ENCODE results near the gene CDKN2A. TPM values are rescaled to one million over a fixed set of nuclear protein-coding genes. Genes with fewer than 3 reads are reported as not detected.

The CDKN2A gene
- total RNA-seq: 10 to 100 TPM; 32.9 to 39.7 TPM

- Mint-ChIP-seq H3K27ac (peak within 1 kb of the TSS; percentile 97), H3K4me1 (ENCODE audit: low read depth) (peaks cover 42% of the 10 kb centered on the region), H3K4me3 (peak within 1 kb of the TSS; percentile 94), H3K27me3 (ENCODE audit: low read depth) (peaks cover 26% of the 10 kb centered on the region), H3K9me3 (ENCODE audit: insufficient read depth) (peaks cover 3% of the 10 kb centered on the region), H3K36me3 (ENCODE audit: low read depth) (peaks cover 53% of the 10 kb centered on the region)
- peak; percentile 67 for ATAC-seq
- DNase-seq: peak; percentile 77
- ChIA-PET POLR2A (interaction anchor here (0.6 to 2.2 kb wide), 4 partner anchors 9 to 86 kb away, joined by 3 to 9 read pairs (median 4); no protein-coding TSS in a partner anchor), CTCF (interaction anchor here (0.6 to 5.4 kb wide), 10 partner anchors 14 to 250 kb away, joined by 3 to 40 read pairs (median 4); partner anchors contain the start of gene CDKN2B)
These were observed at the start of gene CDKN2A for GRCh38 chr9:21993893-21994555. CDKN2A (minus strand) TSS chr9:21994392.

- no peak for ATAC-seq
- no peak for DNase-seq
- H3K36me3 Mint-ChIP-seq (ENCODE audit: low read depth): peaks cover 24% of the 10 kb centered on the region
- peaks cover 21% of the 10 kb centered on the region for H3K27me3 Mint-ChIP-seq (ENCODE audit: low read depth)
- no peaks in the 10 kb centered on the region for H3K9me3 Mint-ChIP-seq (ENCODE audit: insufficient read depth)
- no peak overlapping the region for H3K27ac Mint-ChIP-seq
- CTCF ChIA-PET: interaction anchor here (1.7 to 10.8 kb wide), 4 partner anchors 35 to 233 kb away, joined by 11 to 152 read pairs (median 20); partner anchors contain the start of gene CDKN2B
- H3K4me1 Mint-ChIP-seq (ENCODE audit: low read depth): peaks cover 68% of the 10 kb centered on the region
- POLR2A ChIA-PET: no interaction called here
- H3K4me3 Mint-ChIP-seq: no peak overlapping the region
These were observed 49.7 kb upstream of the CDKN2A start for GRCh38 chr9:22043928-22044327.

- Mint-ChIP-seq H3K4me3 (no peak overlapping the region), H3K9me3 (ENCODE audit: insufficient read depth) (no peaks in the 10 kb centered on the region), H3K36me3 (ENCODE audit: low read depth) (peaks cover 18% of the 10 kb centered on the region), H3K27me3 (ENCODE audit: low read depth) (peaks cover 16% of the 10 kb centered on the region), H3K27ac (no peak overlapping the region), H3K4me1 (ENCODE audit: low read depth) (peaks cover 66% of the 10 kb centered on the region)
- ATAC-seq (no peak), DNase-seq (no peak)
- ChIA-PET CTCF (interaction anchor here (1.2 to 10.8 kb wide), 6 partner anchors 8 to 231 kb away, joined by 4 to 152 read pairs (median 86); partner anchors contain the start of gene CDKN2B), POLR2A (no interaction called here)
These were observed 47.6 kb upstream of the CDKN2A start for GRCh38 chr9:22041775-22042174.

GRCh38 chr9:22041344-22041743, 47.2 kb upstream of the CDKN2A start:
- no peak overlapping the region for H3K4me3 Mint-ChIP-seq
- peaks cover 16% of the 10 kb centered on the region for H3K27me3 Mint-ChIP-seq (ENCODE audit: low read depth)
- peaks cover 16% of the 10 kb centered on the region for H3K36me3 Mint-ChIP-seq (ENCODE audit: low read depth)
- POLR2A ChIA-PET: no interaction called here
- H3K9me3 Mint-ChIP-seq (ENCODE audit: insufficient read depth): no peaks in the 10 kb centered on the region
- H3K4me1 Mint-ChIP-seq (ENCODE audit: low read depth): peaks cover 64% of the 10 kb centered on the region
- DNase-seq (no peak), ATAC-seq (no peak)
- CTCF ChIA-PET: interaction anchor here (1.2 to 10.8 kb wide), 6 partner anchors 9 to 230 kb away, joined by 4 to 152 read pairs (median 86); partner anchors contain the start of gene CDKN2B
- H3K27ac Mint-ChIP-seq: no peak overlapping the region

- CTCF ChIA-PET: interaction anchor here (1.2 to 10.8 kb wide), 7 partner anchors 9 to 230 kb away, joined by 3 to 152 read pairs (median 77); partner anchors contain the start of gene CDKN2B
- H3K27me3 Mint-ChIP-seq (ENCODE audit: low read depth): peaks cover 16% of the 10 kb centered on the region
- DNase-seq: no peak
- ATAC-seq: no peak
- no peak overlapping the region for H3K4me3 Mint-ChIP-seq
- H3K36me3 Mint-ChIP-seq (ENCODE audit: low read depth): peaks cover 19% of the 10 kb centered on the region
- H3K9me3 Mint-ChIP-seq (ENCODE audit: insufficient read depth): no peaks in the 10 kb centered on the region
- H3K4me1 Mint-ChIP-seq (ENCODE audit: low read depth): peaks cover 64% of the 10 kb centered on the region
- H3K27ac Mint-ChIP-seq: no peak overlapping the region
- POLR2A ChIA-PET: no interaction called here
These were observed 46.6 kb upstream of the CDKN2A start for GRCh38 chr9:22040760-22041159.

GRCh38 chr9:22039258-22039657, 45.1 kb upstream of the CDKN2A start:
- DNase-seq (no peak), ATAC-seq (no peak)
- POLR2A ChIA-PET: interaction anchor here (1.0 to 1.6 kb wide), 2 partner anchors 9 to 44 kb away, joined by 3 to 8 read pairs; partner anchors contain the start of gene CDKN2B-AS1
- H3K36me3 Mint-ChIP-seq (ENCODE audit: low read depth): peaks cover 26% of the 10 kb centered on the region
- CTCF ChIA-PET: interaction anchor here (0.8 to 10.8 kb wide), 12 partner anchors 11 to 228 kb away, joined by 3 to 152 read pairs (median 8); partner anchors contain the start of genes CDKN2A, CDKN2B and CDKN2B-AS1
- peaks cover 63% of the 10 kb centered on the region for H3K4me1 Mint-ChIP-seq (ENCODE audit: low read depth)
- no peaks in the 10 kb centered on the region for H3K9me3 Mint-ChIP-seq (ENCODE audit: insufficient read depth)
- H3K4me3 Mint-ChIP-seq: no peak overlapping the region
- H3K27me3 Mint-ChIP-seq (ENCODE audit: low read depth): peaks cover 16% of the 10 kb centered on the region
- no peak overlapping the region for H3K27ac Mint-ChIP-seq

GRCh38 chr9:22037954-22038690, 43.9 kb upstream of the CDKN2A start:
- Mint-ChIP-seq H3K36me3 (ENCODE audit: low read depth) (peaks cover 30% of the 10 kb centered on the region), H3K27me3 (ENCODE audit: low read depth) (peaks cover 14% of the 10 kb centered on the region), H3K9me3 (ENCODE audit: insufficient read depth) (no peaks in the 10 kb centered on the region), H3K4me1 (ENCODE audit: low read depth) (peaks cover 58% of the 10 kb centered on the region), H3K4me3 (no peak overlapping the region), H3K27ac (no peak overlapping the region)
- ATAC-seq: no peak
- CTCF ChIA-PET: interaction anchor here (0.7 to 10.8 kb wide), 20 partner anchors 12 to 242 kb away, joined by 3 to 152 read pairs (median 6); partner anchors contain the start of genes CDKN2A, CDKN2B, CDKN2B-AS1 and MTAP
- DNase-seq: no peak
- POLR2A ChIA-PET: interaction anchor here (0.6 kb wide), 1 partner anchor 82 kb away, joined by 4 read pairs; no protein-coding TSS in a partner anchor

- DNase-seq (no peak), ATAC-seq (no peak)
- Mint-ChIP-seq H3K4me1 (ENCODE audit: low read depth) (peaks cover 60% of the 10 kb centered on the region), H3K4me3 (no peak overlapping the region), H3K36me3 (ENCODE audit: low read depth) (peaks cover 29% of the 10 kb centered on the region), H3K9me3 (ENCODE audit: insufficient read depth) (no peaks in the 10 kb centered on the region), H3K27ac (peak overlapping the region; percentile 5), H3K27me3 (ENCODE audit: low read depth) (peaks cover 12% of the 10 kb centered on the region)
- POLR2A ChIA-PET: no interaction called here
- CTCF ChIA-PET: interaction anchor here (0.7 to 10.8 kb wide), 22 partner anchors 12 to 240 kb away, joined by 3 to 152 read pairs (median 5); partner anchors contain the start of genes CDKN2A, CDKN2B and CDKN2B-AS1
These were observed 42.9 kb upstream of the CDKN2A start for GRCh38 chr9:22036866-22037626.

GRCh38 chr9:22035591-22036011, 41.4 kb upstream of the CDKN2A start:
- H3K27me3 Mint-ChIP-seq (ENCODE audit: low read depth): peaks cover 4% of the 10 kb centered on the region
- no peaks in the 10 kb centered on the region for H3K9me3 Mint-ChIP-seq (ENCODE audit: insufficient read depth)
- H3K36me3 Mint-ChIP-seq (ENCODE audit: low read depth): peaks cover 23% of the 10 kb centered on the region
- CTCF ChIA-PET: interaction anchor here (1.1 to 9.0 kb wide), 6 partner anchors 14 to 225 kb away, joined by 4 to 112 read pairs (median 42); partner anchors contain the start of gene CDKN2B
- ATAC-seq: peak; percentile 69
- POLR2A ChIA-PET: no interaction called here
- no peak overlapping the region for H3K4me3 Mint-ChIP-seq
- H3K4me1 Mint-ChIP-seq (ENCODE audit: low read depth): peaks cover 48% of the 10 kb centered on the region
- peak; percentile 38 for DNase-seq
- H3K27ac Mint-ChIP-seq: peak overlapping the region; percentile 35

GRCh38 chr9:22033012-22033630, 38.9 kb upstream of the CDKN2A start:
- no peak for DNase-seq
- no peak overlapping the region for H3K27ac Mint-ChIP-seq
- peaks cover 45% of the 10 kb centered on the region for H3K4me1 Mint-ChIP-seq (ENCODE audit: low read depth)
- no peaks in the 10 kb centered on the region for H3K9me3 Mint-ChIP-seq (ENCODE audit: insufficient read depth)
- no peak for ATAC-seq
- peaks cover 23% of the 10 kb centered on the region for H3K36me3 Mint-ChIP-seq (ENCODE audit: low read depth)
- ChIA-PET CTCF (interaction anchor here (1.1 kb wide), 1 partner anchor 197 kb away, joined by 3 read pairs; no protein-coding TSS in a partner anchor), POLR2A (no interaction called here)
- H3K27me3 Mint-ChIP-seq (ENCODE audit: low read depth): peaks cover 7% of the 10 kb centered on the region
- no peak overlapping the region for H3K4me3 Mint-ChIP-seq
